RWPE2 (cell line): ENCODE measurements around the gene DDX42.
"Not testable (repeated sequence)": the region's sequence is repeated elsewhere in the genome, so short reads cannot be mapped to it uniquely, and the experiment has no call there.

Source experiments
- ATAC-seq: fragments of 200-7000 bp; cut with Tn5 transposase; 3 replicates; pipeline ENCODE4 v1.9.1; 2021; ENCODE audit warnings: low read depth
- DNase-seq: peaks from one replicate; pipeline ENCODE4 v3.0.0-alpha.2; 2020; ENCODE audit warnings: low spot score
- H3K27ac ChIP-seq: fragments of 450-650 bp; 2 replicates; pipeline ENCODE4 v1.5.1; 2017; ENCODE audit warnings: mild to moderate bottlenecking; ENCODE audit not compliant: poor library complexity, severe bottlenecking
- H3K27me3 ChIP-seq: fragments of 250-450 bp; sonication (Bioruptor Pico); 2 replicates; pipeline ENCODE4 v1.5.1; 2021; ENCODE audit warnings: mild to moderate bottlenecking, moderate library complexity; ENCODE audit not compliant: insufficient read depth, poor library complexity, severe bottlenecking
- H3K36me3 ChIP-seq: fragments of 250-450 bp; sonication (Bioruptor Pico); 2 replicates; pipeline ENCODE4 v1.5.1; 2020; ENCODE audit warnings: low read depth, mild to moderate bottlenecking, moderate library complexity
- H3K4me1 ChIP-seq: fragments of 250-450 bp; sonication (Bioruptor Pico); 2 replicates; pipeline ENCODE4 v1.5.1; 2021; ENCODE audit warnings: mild to moderate bottlenecking, moderate library complexity; ENCODE audit not compliant: insufficient read depth, poor library complexity, severe bottlenecking
- H3K4me3 ChIP-seq: fragments of 250-450 bp; sonication (Bioruptor Pico); 2 replicates; pipeline ENCODE4 v1.5.1; 2021; ENCODE audit warnings: mild to moderate bottlenecking, moderate library complexity; ENCODE audit not compliant: severe bottlenecking
- H3K9me3 ChIP-seq: fragments of 250-450 bp; sonication (Bioruptor Pico); 2 replicates; pipeline ENCODE4 v1.5.1; 2021; ENCODE audit warnings: mild to moderate bottlenecking, moderate library complexity; ENCODE audit not compliant: severe bottlenecking
- CTCF ChIP-seq: fragments of 450-650 bp; IDR thresholded peaks from one replicate; pipeline ENCODE4 v1.5.1; 2017; ENCODE audit warnings: mild to moderate bottlenecking, moderate library complexity; ENCODE audit not compliant: poor library complexity, severe bottlenecking

Gene DDX42

GRCh38 chr17:63854709-63855108, 80.7 kb downstream of the DDX42 start:
- H3K4me3 ChIP-seq = no peak overlapping the region
- ATAC-seq = no peak
- H3K27ac ChIP-seq = no peak overlapping the region
- H3K4me1 ChIP-seq = peaks cover 5% of the 10 kb centered on the region
- H3K36me3 ChIP-seq = no peaks in the 10 kb centered on the region
- no peak for DNase-seq
- no peaks in the 10 kb centered on the region for H3K27me3 ChIP-seq
- TF ChIP-seq CTCF = no peak
- H3K9me3 ChIP-seq = no peaks in the 10 kb centered on the region

- H3K9me3 ChIP-seq = no peaks in the 10 kb centered on the region
- ATAC-seq (no peak), DNase-seq (no peak)
- H3K36me3 ChIP-seq = no peaks in the 10 kb centered on the region
- TF ChIP-seq CTCF = no peak
- H3K27ac ChIP-seq = no peak overlapping the region
- H3K4me1 ChIP-seq = peaks cover 5% of the 10 kb centered on the region
- no peaks in the 10 kb centered on the region for H3K27me3 ChIP-seq
- H3K4me3 ChIP-seq = no peak overlapping the region
Observed at GRCh38 chr17:63855185-63855584, 81.2 kb downstream of the DDX42 start.

GRCh38 chr17:63856425-63856824, 82.5 kb downstream of the DDX42 start:
- not testable (repeated sequence) for H3K9me3 ChIP-seq, DNase-seq, H3K27me3 ChIP-seq, H3K27ac ChIP-seq, H3K4me1 ChIP-seq, H3K4me3 ChIP-seq, H3K36me3 ChIP-seq, ATAC-seq

GRCh38 chr17:63859257-63859656, 85.3 kb downstream of the DDX42 start:
- H3K4me3 ChIP-seq = no peak overlapping the region
- H3K27ac ChIP-seq = no peak overlapping the region
- H3K36me3 ChIP-seq = no peaks in the 10 kb centered on the region
- H3K27me3 ChIP-seq = no peaks in the 10 kb centered on the region
- no peaks in the 10 kb centered on the region for H3K9me3 ChIP-seq
- no peaks in the 10 kb centered on the region for H3K4me1 ChIP-seq
- TF ChIP-seq CTCF = no peak
- ATAC-seq = no peak
- DNase-seq = no peak

GRCh38 chr17:63866625-63867024, 92.7 kb downstream of the DDX42 start:
- not testable (repeated sequence) for H3K36me3 ChIP-seq, DNase-seq, H3K27me3 ChIP-seq, H3K4me3 ChIP-seq, H3K4me1 ChIP-seq, H3K9me3 ChIP-seq, H3K27ac ChIP-seq, ATAC-seq
